MM.1S (cell line): ENCODE data around the gene ANO2.

Experiments
- DNase-seq: peaks from one replicate; pipeline ENCODE4 v3.0.0-alpha.2; 2015
- H2AFZ ChIP-seq: fragments of 300-600 bp; sonication (generic); 2 replicates; pipeline ENCODE4 v1.6.0; 2016; ENCODE audit warnings: antibody characterized with exemption, low read length
- H3F3A ChIP-seq: fragments of 300-600 bp; sonication (generic); 2 replicates; pipeline ENCODE4 v1.6.1; 2016; ENCODE audit warnings: mild to moderate bottlenecking, antibody characterized with exemption, low read length, moderate library complexity, mixed read lengths; ENCODE audit not compliant: insufficient read depth
- H3K27ac ChIP-seq: fragments of 300-600 bp; sonication (generic); 2 replicates; pipeline ENCODE4 v1.5.1; 2016; ENCODE audit warnings: mild to moderate bottlenecking, low read length
- H3K27me3 ChIP-seq: fragments of 300-600 bp; sonication (generic); replicated peaks from 2 replicates; pipeline ENCODE4 v1.6.0; 2016; ENCODE audit warnings: low read length; ENCODE audit not compliant: insufficient read depth
- H3K36me3 ChIP-seq: fragments of 300-600 bp; sonication (generic); replicated peaks from 2 replicates; pipeline ENCODE4 v1.6.1; 2016; ENCODE audit warnings: mild to moderate bottlenecking, low read length, mixed read lengths; ENCODE audit not compliant: insufficient read depth
- H3K4me1 ChIP-seq: fragments of 300-600 bp; sonication (generic); 2 replicates; pipeline ENCODE4 v1.6.1; 2016; ENCODE audit warnings: low read length, mixed read lengths
- H3K4me2 ChIP-seq: fragments of 300-600 bp; sonication (generic); 2 replicates; pipeline ENCODE4 v1.6.0; 2016; ENCODE audit warnings: low read depth, low read length
- H3K4me3 ChIP-seq: fragments of 300-600 bp; sonication (generic); 2 replicates; pipeline ENCODE4 v1.5.1; 2016; ENCODE audit warnings: low read length, mixed read lengths
- H3K79me2 ChIP-seq: fragments of 300-600 bp; sonication (generic); 2 replicates; pipeline ENCODE4 v1.6.1; 2016; ENCODE audit warnings: mixed run types, low read length, mixed read lengths
- H3K9ac ChIP-seq: fragments of 300-600 bp; sonication (generic); 2 replicates; pipeline ENCODE4 v1.6.1; 2016; ENCODE audit warnings: low read length, mixed read lengths
- H3K9me2 ChIP-seq: fragments of 300-600 bp; sonication (generic); replicated peaks from 2 replicates; pipeline ENCODE4 v1.6.1; 2016; ENCODE audit warnings: mild to moderate bottlenecking, low read length, mixed read lengths; ENCODE audit not compliant: insufficient read depth
- H3K9me3 ChIP-seq: fragments of 300-600 bp; sonication (generic); replicated peaks from 2 replicates; pipeline ENCODE4 v1.6.1; 2016; ENCODE audit warnings: mild to moderate bottlenecking, low read length, mixed read lengths; ENCODE audit not compliant: insufficient read depth
- H4K20me1 ChIP-seq: fragments of 300-600 bp; sonication (generic); 2 replicates; pipeline ENCODE4 v1.6.1; 2016; ENCODE audit warnings: mild to moderate bottlenecking, low read length, moderate library complexity, mixed read lengths; ENCODE audit not compliant: insufficient read depth
- EZH2 ChIP-seq: fragments of 300-600 bp; sonication (generic); optimal IDR thresholded peaks from 2 replicates; pipeline ENCODE3; 2017; ENCODE audit warnings: low read depth, mild to moderate bottlenecking, antibody characterized with exemption, low read length, mixed read lengths
- EZH2phosphoT487 ChIP-seq: fragments of 300-600 bp; sonication (generic); IDR thresholded peaks from 2 replicates; pipeline ENCODE4 v1.6.1; 2018; ENCODE audit warnings: antibody characterized with exemption, low read length
- TF ChIP-seq, protein P1 (sequence below): fragments of 300-600 bp; sonication (generic); IDR thresholded peaks from 2 replicates; pipeline ENCODE4 v1.5.1; 2016; ENCODE audit warnings: antibody characterized with exemption, low read length, mixed read lengths

The ANO2 gene

DNA sequence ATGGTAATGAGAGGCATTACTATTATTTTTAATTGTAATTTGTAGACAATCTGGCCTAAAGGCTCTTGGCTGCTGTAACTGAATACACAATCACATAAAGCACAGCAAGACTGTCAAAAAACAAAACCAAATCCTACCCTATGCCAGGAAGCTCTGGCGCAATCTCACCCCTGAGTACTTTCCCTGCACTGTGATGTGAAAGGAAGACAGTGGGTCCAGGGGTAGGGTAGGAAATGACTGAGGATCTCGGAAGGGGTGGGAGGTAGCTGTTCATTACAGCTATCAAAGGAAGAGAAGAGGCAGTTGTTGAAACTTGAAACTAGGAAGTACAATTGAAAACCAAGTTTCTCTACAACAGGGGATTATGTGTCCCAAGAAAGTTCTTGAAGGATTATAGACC, 202.8 kb downstream of the ANO2 start:
- Histone ChIP-seq H3K9ac (no peak overlapping the region), H3K27ac (no peak overlapping the region), H3K27me3 (no peaks in the 10 kb centered on the region), H3K79me2 (no peaks in the 10 kb centered on the region), H3K9me3 (no peaks in the 10 kb centered on the region), H3K4me1 (no peaks in the 10 kb centered on the region), H3K36me3 (no peaks in the 10 kb centered on the region), H3K4me3 (no peak overlapping the region), H3K4me2 (no peak overlapping the region), H4K20me1 (no peaks in the 10 kb centered on the region), H3F3A (no peaks in the 10 kb centered on the region), H3K9me2 (no peaks in the 10 kb centered on the region), H2AFZ (no peak overlapping the region)
- TF ChIP-seq EZH2: no peak
- no peak for TF ChIP-seq EZH2phosphoT487
- TF ChIP-seq, protein P1, sequence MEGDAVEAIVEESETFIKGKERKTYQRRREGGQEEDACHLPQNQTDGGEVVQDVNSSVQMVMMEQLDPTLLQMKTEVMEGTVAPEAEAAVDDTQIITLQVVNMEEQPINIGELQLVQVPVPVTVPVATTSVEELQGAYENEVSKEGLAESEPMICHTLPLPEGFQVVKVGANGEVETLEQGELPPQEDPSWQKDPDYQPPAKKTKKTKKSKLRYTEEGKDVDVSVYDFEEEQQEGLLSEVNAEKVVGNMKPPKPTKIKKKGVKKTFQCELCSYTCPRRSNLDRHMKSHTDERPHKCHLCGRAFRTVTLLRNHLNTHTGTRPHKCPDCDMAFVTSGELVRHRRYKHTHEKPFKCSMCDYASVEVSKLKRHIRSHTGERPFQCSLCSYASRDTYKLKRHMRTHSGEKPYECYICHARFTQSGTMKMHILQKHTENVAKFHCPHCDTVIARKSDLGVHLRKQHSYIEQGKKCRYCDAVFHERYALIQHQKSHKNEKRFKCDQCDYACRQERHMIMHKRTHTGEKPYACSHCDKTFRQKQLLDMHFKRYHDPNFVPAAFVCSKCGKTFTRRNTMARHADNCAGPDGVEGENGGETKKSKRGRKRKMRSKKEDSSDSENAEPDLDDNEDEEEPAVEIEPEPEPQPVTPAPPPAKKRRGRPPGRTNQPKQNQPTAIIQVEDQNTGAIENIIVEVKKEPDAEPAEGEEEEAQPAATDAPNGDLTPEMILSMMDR: no peak
- no peak for DNase-seq

DNA sequence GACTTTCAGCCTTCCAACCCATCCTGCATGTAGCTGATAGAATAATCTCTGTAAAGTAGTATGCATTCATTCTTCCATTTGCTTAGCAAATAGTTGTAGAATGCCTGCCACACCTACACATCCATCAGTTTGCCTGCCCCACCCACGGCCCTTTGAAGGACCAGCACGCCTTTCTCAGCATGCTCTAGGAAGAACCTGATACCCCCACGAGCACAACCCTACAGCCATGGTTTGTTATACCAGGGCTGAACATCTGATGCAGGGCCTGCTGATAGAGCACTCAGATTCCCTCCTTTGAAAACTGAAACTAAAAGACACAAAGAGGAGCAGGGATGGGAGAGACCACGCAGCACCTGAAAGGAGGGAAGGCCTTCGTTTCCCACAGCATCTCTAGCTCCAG, 205.1 kb downstream of the ANO2 start:
- no peak overlapping the region for H3K27ac ChIP-seq
- no peaks in the 10 kb centered on the region for H3K9me3 ChIP-seq
- H3K9ac ChIP-seq: no peak overlapping the region
- H3K36me3 ChIP-seq: no peaks in the 10 kb centered on the region
- no peaks in the 10 kb centered on the region for H4K20me1 ChIP-seq
- no peak overlapping the region for H3K4me2 ChIP-seq
- H3K27me3 ChIP-seq: no peaks in the 10 kb centered on the region
- H3F3A ChIP-seq: no peaks in the 10 kb centered on the region
- H3K9me2 ChIP-seq: no peaks in the 10 kb centered on the region
- H3K4me1 ChIP-seq: no peaks in the 10 kb centered on the region
- TF ChIP-seq EZH2 (no peak), EZH2phosphoT487 (no peak)
- TF ChIP-seq, protein P1: no peak
- no peak overlapping the region for H2AFZ ChIP-seq
- no peaks in the 10 kb centered on the region for H3K79me2 ChIP-seq
- DNase-seq: no peak
- H3K4me3 ChIP-seq: no peak overlapping the region

DNA sequence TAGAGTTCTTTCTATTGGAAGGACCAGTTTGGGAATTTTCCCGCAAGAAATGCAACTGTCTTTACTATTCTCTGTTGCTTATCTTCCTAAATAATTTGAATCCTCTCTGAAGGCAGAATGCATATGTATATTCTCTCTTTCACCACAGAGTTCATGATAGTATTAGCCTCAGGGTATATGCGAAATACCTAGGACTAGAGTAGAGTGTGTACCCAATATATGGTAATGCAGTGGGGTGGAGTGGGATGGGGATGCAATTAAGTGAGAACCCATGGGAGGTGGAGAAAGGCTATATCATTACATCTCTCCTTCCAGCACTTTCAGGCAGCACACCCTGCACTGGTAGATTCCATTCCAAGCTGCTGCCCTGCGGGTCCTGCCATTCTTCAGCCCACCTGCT, 207.3 kb downstream of the ANO2 start:
- DNase-seq: no peak
- H3F3A ChIP-seq: no peaks in the 10 kb centered on the region
- H3K4me3 ChIP-seq: no peak overlapping the region
- H2AFZ ChIP-seq: no peak overlapping the region
- H3K79me2 ChIP-seq: no peaks in the 10 kb centered on the region
- no peaks in the 10 kb centered on the region for H4K20me1 ChIP-seq
- no peaks in the 10 kb centered on the region for H3K4me1 ChIP-seq
- TF ChIP-seq EZH2 (no peak), EZH2phosphoT487 (no peak)
- no peaks in the 10 kb centered on the region for H3K9me2 ChIP-seq
- H3K36me3 ChIP-seq: no peaks in the 10 kb centered on the region
- H3K27ac ChIP-seq: no peak overlapping the region
- no peak overlapping the region for H3K9ac ChIP-seq
- no peaks in the 10 kb centered on the region for H3K27me3 ChIP-seq
- H3K4me2 ChIP-seq: no peak overlapping the region
- H3K9me3 ChIP-seq: no peaks in the 10 kb centered on the region

DNA sequence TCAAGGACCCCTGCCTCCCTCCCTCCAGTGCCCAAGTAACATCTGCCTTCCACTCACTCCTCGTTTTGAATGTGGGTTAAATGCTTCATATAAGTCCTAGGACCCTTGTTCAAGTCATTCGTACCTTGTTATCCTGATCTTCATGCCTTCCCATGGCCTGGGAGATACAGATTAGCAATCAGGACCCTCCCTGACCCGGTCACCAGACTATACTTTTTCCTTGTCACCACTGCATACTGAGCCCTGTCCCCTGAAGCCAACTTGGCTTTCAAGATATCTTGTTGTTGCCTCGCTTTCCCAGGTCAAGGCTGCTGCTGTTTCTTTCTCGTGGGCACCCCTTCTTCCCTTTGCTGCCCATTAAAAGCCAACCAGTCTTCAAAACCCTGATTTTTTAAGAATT, 208.5 kb downstream of the ANO2 start:
- H3K4me2 ChIP-seq: no peak overlapping the region
- no peak overlapping the region for H2AFZ ChIP-seq
- no peaks in the 10 kb centered on the region for H4K20me1 ChIP-seq
- no peaks in the 10 kb centered on the region for H3K4me1 ChIP-seq
- no peak overlapping the region for H3K9ac ChIP-seq
- H3K79me2 ChIP-seq: no peaks in the 10 kb centered on the region
- H3K4me3 ChIP-seq: no peak overlapping the region
- H3K27me3 ChIP-seq: no peaks in the 10 kb centered on the region
- no peak overlapping the region for H3K27ac ChIP-seq
- no peaks in the 10 kb centered on the region for H3K36me3 ChIP-seq
- no peak for DNase-seq
- H3F3A ChIP-seq: no peaks in the 10 kb centered on the region
- H3K9me2 ChIP-seq: no peaks in the 10 kb centered on the region
- no peaks in the 10 kb centered on the region for H3K9me3 ChIP-seq
- no peak for TF ChIP-seq EZH2
- no peak for TF ChIP-seq EZH2phosphoT487
- TF ChIP-seq, protein P1: no peak
